D341Med (cell line): ENCODE results near the gene FAM53B.

Experiments used
- DNase-seq: peaks from one replicate; pipeline ENCODE4 v3.0.0; 2012; ENCODE audit warnings: low spot score

The FAM53B gene

DNA sequence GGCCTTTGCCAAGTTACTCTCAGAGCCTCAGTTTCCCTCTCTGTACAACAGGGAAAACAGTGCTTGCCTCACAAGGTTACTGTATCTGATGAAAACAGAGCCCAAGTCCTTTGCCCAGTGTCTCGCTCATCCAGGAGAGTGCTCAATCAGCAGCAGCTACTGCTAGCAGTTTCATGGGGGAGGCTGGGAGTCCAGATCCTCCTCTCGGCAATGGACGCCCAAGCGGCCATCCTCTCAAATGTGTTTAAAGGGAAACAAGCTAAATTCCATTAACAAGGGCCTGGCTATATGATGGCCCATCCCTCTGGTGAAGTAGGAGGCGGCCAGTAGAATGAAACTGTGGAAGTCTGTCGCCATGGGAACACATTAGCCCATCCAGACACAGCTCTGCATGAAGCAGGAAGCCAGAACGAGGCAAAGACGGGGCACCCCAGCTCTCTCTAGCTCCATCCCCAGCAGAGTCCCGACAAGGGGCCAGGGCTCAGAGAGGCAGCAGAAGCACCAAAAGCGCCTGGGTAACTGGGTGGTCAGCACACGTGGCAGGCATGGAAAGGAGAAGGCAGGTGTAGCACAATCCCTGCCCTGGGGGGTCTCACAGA lies 35.2 kb downstream of the FAM53B start:
- DNase-seq: no peak

GRCh38 chr10:124708246-124708779 lies 35.9 kb downstream of the FAM53B start:
- DNase-seq: no peak

- no peak for DNase-seq
Observed at GRCh38 chr10:124707551-124707950, 36.6 kb downstream of the FAM53B start.

GRCh38 chr10:124707144-124707467 lies 37.1 kb downstream of the FAM53B start:
- DNase-seq: no peak

- no peak for DNase-seq
Observed at GRCh38 chr10:124706462-124707143, 37.6 kb downstream of the FAM53B start.

DNA sequence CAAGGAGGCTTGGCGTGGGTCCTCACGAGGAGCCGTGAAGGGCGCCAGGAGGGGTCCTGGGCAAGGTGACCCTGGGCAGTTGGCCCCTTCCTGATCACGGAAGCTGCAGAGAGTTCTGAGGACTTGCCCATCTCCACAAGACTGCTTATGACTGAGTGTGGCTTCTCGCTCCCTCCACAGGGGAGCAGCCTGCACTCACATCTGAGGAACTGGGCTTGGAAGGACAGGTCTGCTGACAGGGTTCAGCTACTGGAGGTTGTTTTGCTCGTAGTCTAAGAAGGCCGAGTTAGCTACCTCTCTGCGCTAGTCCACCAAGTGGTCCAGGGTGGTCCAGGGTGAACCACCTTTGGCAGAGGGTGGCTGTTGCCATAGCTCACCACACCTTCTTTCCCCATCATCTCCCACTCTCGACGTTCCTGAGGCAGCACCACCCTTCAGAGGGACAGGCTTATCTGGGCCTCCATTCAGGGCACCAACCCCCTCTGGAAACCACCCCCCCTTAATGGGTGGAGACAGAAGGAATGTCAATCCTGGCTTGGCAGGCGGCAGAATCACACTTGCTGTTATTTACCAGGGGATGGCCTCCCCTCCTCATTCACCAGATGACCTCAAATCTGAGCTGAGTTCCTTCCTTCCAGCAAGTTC lies 38.2 kb downstream of the FAM53B start:
- no peak for DNase-seq

GRCh38 chr10:124705381-124705740 lies 38.8 kb downstream of the FAM53B start:
- DNase-seq: no peak

- no peak for DNase-seq
Observed at GRCh38 chr10:124704428-124705380, 39.5 kb downstream of the FAM53B start.

GRCh38 chr10:124703778-124704427 lies 40.3 kb downstream of the FAM53B start:
- DNase-seq: no peak

DNA sequence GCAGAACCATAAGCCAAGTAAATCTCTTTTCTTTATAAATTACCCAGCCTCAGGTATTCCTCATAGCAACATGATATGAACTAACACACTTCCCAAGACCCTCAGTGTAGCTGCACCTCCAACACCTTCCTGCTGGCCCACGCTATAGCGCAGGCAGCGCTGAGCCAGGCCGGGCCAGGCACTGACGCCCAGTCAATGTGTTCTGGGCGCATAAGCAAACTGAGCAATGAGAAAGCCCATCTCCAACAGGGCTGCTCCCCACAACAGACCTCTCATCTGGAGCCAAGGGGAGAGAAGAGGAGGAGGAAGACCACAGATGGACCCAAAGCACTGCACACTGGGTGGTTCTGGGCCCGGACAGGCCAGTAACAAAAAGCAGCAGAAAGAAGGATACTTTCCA lies 40.8 kb downstream of the FAM53B start:
- DNase-seq: no peak

DNA sequence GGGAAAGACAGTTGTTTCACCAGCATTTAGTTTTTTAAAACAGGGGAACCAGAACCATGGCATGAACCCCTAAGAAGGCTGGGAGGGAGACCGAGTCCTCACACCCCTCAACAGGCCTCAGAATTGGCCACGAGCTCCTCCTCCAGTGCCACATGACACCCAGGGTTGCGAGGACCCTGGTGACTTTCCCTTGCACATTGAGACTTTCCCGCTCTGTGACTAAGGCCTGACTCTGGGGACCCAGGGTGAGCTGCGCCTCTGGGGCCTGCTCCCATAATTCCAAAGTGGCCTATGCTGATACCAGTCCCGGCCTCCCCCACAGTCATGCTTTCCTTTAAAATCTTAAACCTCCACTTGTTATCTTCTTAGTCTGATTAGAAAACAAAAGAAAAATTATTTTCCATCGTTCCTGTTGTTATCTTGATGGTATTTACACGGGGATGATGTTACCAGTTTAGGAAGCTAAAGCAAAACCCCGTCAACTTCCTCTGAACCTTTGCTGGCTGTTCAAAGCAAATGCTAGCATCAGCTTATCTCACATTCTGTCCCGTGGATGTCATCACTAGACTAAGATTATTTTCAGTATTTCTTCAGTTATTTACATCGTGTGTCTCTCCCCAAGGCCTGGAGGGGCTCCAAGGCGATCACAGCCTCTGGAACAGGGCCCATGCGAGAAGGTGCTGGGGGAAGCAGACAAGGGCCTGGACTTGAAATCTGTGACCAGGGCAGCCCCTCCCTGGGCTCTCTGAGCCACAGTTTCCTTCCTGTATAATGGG lies 42.1 kb downstream of the FAM53B start:
- DNase-seq: no peak

DNA sequence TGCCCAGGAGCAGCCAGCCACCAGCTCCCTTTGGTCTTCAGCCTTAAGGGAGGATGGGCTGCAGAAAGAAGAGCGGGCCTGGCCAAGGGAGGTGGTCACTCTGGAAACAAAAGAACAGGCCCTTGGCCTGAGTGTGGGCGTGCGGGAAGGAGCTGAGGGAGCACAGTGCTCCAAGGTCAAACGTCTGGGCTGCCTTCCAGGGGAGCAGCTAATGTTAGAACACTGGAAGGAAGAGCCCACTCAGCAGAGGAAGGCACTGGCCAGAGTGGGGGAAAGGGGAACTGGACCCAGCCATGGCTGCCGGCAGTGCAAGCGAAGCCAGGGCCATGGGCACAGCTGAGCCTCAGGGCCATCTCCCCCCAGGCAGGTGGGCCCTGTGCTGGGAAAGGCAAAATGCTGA lies 42.7 kb downstream of the FAM53B start:
- no peak for DNase-seq

DNA sequence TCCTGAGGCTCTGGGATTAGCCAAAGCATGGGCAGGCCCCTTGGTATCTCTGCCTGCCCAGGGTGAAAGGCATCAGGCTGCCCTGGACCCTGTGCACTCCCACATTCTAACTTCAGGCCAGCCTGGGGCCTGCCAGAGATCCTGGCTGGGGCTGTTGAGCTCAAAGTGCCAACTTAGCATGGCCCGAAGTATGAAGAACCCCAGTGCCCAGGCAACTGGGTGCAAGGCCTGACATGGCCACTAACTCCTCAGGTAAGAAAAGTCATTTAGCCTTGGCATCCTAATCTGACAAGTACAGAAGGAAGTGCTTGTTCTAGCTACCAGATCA lies 43.2 kb downstream of the FAM53B start:
- no peak for DNase-seq

- DNase-seq: no peak
Observed at GRCh38 chr10:124700293-124701037, 43.7 kb downstream of the FAM53B start.

DNA sequence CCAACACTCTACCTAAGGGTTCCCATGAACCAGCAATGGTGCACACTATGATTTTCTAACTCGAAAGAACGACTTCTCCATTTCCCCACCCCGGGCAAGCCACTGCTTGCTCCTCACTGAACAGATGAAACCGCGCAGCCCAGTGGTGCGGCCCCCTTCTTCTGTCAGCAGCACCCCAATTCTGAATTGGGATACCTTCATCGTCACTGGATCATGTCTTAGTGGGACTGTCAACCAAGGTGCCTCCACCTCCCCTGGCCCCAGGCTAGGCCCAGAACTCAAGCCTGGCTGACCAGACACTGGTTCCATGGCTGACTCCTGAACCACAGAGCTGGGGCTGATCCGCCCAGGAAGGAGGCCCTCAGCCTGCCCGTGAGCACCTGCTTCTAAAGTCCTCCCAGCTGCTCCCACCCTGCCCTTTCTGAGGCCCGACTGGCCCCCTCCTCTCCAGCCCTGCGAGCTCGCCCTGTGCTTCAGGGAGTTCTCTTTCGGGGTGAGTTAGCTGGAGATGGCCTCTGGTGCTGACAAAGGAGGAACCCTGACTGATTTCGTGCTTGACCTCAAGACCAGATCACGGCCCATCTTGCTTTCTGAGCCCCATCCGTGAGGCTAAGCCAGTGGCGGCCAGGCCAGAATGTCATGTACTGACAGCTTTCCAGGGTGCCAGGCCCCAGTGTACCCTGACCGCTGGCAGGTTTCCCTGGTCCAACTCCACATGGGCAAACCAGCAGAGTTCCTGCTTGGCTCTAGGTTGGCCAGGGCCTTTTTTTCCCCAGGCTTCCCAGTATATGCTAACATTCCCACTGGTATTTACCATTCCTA lies 44.5 kb downstream of the FAM53B start:
- no peak for DNase-seq

DNA sequence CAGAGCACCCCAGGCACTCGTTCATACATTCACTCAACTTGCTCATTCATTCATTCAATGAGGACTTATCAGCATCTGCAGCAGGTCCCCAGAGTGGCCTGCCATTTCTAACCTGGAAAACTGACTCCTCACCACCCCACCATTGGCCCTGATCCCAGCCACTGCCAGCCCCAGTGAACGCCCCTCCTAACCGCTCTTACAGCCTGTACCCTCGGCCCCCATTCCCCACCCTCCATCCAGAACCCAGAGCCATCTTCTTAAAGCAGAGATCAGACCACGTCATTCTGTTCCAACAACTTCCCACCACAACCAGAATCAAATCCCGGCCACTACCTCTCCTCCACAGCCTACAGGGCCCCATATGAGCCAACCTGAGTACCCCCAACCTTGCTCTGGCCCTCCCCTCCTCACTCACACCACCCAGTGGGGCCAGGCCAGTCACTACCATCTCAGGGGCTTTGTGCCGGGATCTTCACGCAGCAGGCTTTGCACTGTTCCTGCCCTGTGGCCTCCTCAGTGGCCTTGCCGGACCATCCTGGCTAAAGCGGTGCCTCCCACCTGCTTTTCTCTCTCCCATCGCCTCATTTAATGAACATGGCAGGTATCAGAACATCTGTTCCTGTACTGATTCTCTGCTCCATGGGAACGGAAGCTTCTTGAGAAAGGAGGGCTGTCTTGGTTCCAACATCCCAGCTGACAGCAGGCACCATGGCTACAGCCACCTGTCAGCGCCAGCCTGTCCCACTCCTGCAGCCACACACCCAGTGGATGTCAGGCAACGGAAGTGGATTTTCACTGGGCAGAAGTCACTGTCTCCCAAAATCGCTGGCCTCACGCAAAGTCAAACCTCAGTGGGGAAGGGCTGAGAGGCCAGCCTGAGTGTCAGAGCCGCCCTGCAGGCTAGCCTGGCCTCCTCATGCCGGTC lies 45.4 kb downstream of the FAM53B start:
- no peak for DNase-seq

- DNase-seq: no peak
Observed at GRCh38 chr10:124697837-124698544, 46.2 kb downstream of the FAM53B start.

DNA sequence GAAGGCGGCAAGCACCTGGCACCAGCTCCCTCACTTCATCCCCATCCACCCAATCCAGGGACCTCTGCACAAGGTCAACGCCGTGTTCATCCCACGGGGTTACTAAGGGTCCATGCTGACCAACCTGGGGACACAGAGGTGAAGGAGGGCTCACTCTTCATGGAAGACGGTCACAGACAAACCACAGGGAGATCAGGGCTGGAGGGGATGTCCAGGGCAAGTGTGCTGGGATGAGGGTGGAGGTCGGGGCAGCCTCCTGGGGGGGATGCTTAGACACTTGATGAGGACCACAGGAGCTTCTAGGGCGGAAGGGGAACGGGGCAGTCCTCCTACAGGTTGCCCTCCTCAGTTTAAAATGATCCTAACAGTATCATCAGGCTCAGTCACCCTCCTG lies 46.7 kb downstream of the FAM53B start:
- no peak for DNase-seq
